Thymus (tissue), 11 donors: ENCODE results near the gene STEAP1B. TPM values are rescaled to one million over a fixed set of nuclear protein-coding genes. Genes with fewer than 3 reads are reported as not detected.

Source experiments
- DNase-seq, 9 donors: peaks; one replicate each; pipeline ENCODE4 v3.0.0-alpha.2; 2013; ENCODE audit warnings: low spot score in 9 of 9, low read depth in 6 of 9, missing footprints in 1 of 9
- H3K27ac ChIP-seq, 2 donors: one replicate each; pipeline ENCODE4 v1.5.1; 2013; ENCODE audit warnings: control low read depth in 1 of 2, low read depth in 1 of 2, low read length in 1 of 2, mild to moderate bottlenecking in 1 of 2, moderate library complexity in 1 of 2
- H3K27me3 ChIP-seq, 2 donors: one replicate each; pipeline ENCODE4 v1.5.1; 2013; ENCODE audit warnings: low read length in 1 of 2; ENCODE audit not compliant: control insufficient read depth in 2 of 2, insufficient read depth in 1 of 2
- H3K36me3 ChIP-seq, 2 donors: one replicate each; pipeline ENCODE4 v1.5.1; 2013; ENCODE audit warnings: low read length in 1 of 2, mild to moderate bottlenecking in 1 of 2, moderate library complexity in 1 of 2; ENCODE audit not compliant: control insufficient read depth in 2 of 2, insufficient read depth in 2 of 2
- H3K4me1 ChIP-seq, 2 donors: one replicate each; pipeline ENCODE4 v1.5.1; 2013; ENCODE audit warnings: low read length in 2 of 2; ENCODE audit not compliant: control insufficient read depth in 2 of 2, insufficient read depth in 2 of 2
- H3K4me3 ChIP-seq, 2 donors: one replicate each; pipeline ENCODE4 v1.5.1; 2013; ENCODE audit warnings: low read length in 2 of 2, control low read depth in 1 of 2, mild to moderate bottlenecking in 1 of 2
- H3K9me3 ChIP-seq, 2 donors: one replicate each; pipeline ENCODE4 v1.5.1; 2013; ENCODE audit warnings: low read length in 1 of 2, mild to moderate bottlenecking in 1 of 2; ENCODE audit not compliant: control insufficient read depth in 2 of 2, insufficient read depth in 1 of 2
- WGBS: extraction: QIAGEN DNeasy Blood & Tissue Kit; methylation state at CpG from one replicate; pipeline ENCODE4 v1.1.7; 2013; 5-methylcytosine and 5-hydroxymethylcytosine counted together
- polyA plus RNA-seq: library from polyadenylated mRNA; stranded (reverse); fragments of 200-250 nt; gene quantifications from one replicate; pipeline ENCODE4 v1.2.3, GENCODE V29; 2013
- total RNA-seq: library from RNA; stranded (reverse); fragments of 120-200 nt; gene quantifications from one replicate; pipeline ENCODE4 v1.2.4, GENCODE V29; 2013
- donor health status: healthy.

STEAP1B gene
- total and polyA plus RNA-seq, 2 donors, result 0.80 to 1.4 TPM

- H3K27me3 ChIP-seq, result no peaks in the 10 kb centered on the region
- H3K4me1 ChIP-seq, result peaks cover 3 to 18% of the 10 kb centered on the region in 2 donors
- no peak for DNase-seq
- H3K36me3 ChIP-seq, result no peaks in the 10 kb centered on the region
- no peak overlapping the region for H3K4me3 ChIP-seq
- H3K9me3 ChIP-seq, result peaks cover 0 to 4% of the 10 kb centered on the region in 2 donors
- WGBS, result 92% methylated on average over 3 of the region's 3 CpGs
- H3K27ac ChIP-seq, result no peak overlapping the region
These were observed 95.5 kb downstream of the STEAP1B start for GRCh38 chr7:22404421-22405023.

GRCh38 chr7:22403344-22403743 lies 96.6 kb downstream of the STEAP1B start:
- Histone ChIP-seq H3K36me3 (no peaks in the 10 kb centered on the region), H3K9me3 (peaks cover 0 to 4% of the 10 kb centered on the region in 2 donors), H3K27me3 (no peaks in the 10 kb centered on the region), H3K4me3 (no peak overlapping the region), H3K4me1 (peaks cover 3 to 18% of the 10 kb centered on the region in 2 donors), H3K27ac (no peak overlapping the region)
- WGBS, result 97% methylated on average over 2 of the region's 2 CpGs
- no peak for DNase-seq

- Histone ChIP-seq H3K9me3 (peaks cover 0 to 4% of the 10 kb centered on the region in 2 donors), H3K4me3 (no peak overlapping the region), H3K4me1 (peaks cover 3 to 18% of the 10 kb centered on the region in 2 donors), H3K27ac (no peak overlapping the region), H3K27me3 (no peaks in the 10 kb centered on the region), H3K36me3 (no peaks in the 10 kb centered on the region)
- peak in 6 of 9 donors; percentile 6 to 54 (median 16) for DNase-seq
- WGBS, result 47% methylated on average over 2 of the region's 2 CpGs
These were observed 97.7 kb downstream of the STEAP1B start for GRCh38 chr7:22402250-22402649.

GRCh38 chr7:22400936-22401553 lies 98.9 kb downstream of the STEAP1B start:
- Histone ChIP-seq H3K27me3 (no peaks in the 10 kb centered on the region), H3K9me3 (peaks cover 0 to 4% of the 10 kb centered on the region in 2 donors), H3K36me3 (no peaks in the 10 kb centered on the region), H3K4me1 (peaks cover 3 to 12% of the 10 kb centered on the region in 2 donors), H3K27ac (no peak overlapping the region), H3K4me3 (no peak overlapping the region)
- WGBS, result 96% methylated on average over 3 of the region's 3 CpGs
- no peak for DNase-seq

DNA sequence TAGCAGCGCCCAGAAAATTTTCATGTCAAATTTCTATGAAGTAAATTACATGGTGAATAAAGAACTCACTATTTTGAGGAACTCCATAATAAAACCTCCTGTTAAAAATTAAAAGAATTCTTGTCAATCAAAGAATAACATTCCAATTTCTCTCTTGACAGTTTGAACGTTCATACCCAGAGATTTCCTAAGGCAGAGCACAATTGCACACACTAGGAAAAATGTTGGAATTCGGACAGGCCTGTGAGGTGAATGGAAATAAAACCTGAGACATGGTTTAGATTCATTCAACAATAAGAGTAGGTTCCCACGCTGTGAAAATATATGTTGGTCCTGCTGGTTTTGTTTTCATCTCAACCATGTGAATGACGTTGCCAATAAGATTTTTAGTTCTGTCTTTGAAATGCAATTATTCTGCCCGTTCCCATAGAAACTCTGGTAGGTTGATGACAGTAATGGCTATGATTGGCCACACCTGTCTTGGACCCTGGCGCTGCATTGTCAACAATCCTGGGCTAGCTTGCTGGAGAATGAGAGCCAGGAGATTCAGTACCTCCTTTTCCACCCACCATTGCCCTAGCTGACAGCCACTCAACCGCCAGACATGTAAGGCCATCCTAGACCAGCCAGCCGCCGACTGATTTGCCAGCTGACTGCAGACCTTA lies 99.7 kb downstream of the STEAP1B start:
- Histone ChIP-seq H3K4me1 (peaks cover 3 to 12% of the 10 kb centered on the region in 2 donors), H3K9me3 (peaks cover 0 to 4% of the 10 kb centered on the region in 2 donors), H3K27ac (no peak overlapping the region), H3K36me3 (no peaks in the 10 kb centered on the region), H3K4me3 (no peak overlapping the region), H3K27me3 (no peaks in the 10 kb centered on the region)
- WGBS, result 92% methylated on average over 10 of the region's 10 CpGs
- no peak for DNase-seq

GRCh38 chr7:22399546-22399945 lies 100.4 kb downstream of the STEAP1B start:
- H3K27me3 ChIP-seq, result no peaks in the 10 kb centered on the region
- no peak overlapping the region for H3K27ac ChIP-seq
- H3K4me3 ChIP-seq, result no peak overlapping the region
- WGBS, result 95% methylated on average over 2 of the region's 2 CpGs
- no peak for DNase-seq
- H3K9me3 ChIP-seq, result peaks cover 0 to 4% of the 10 kb centered on the region in 2 donors
- H3K36me3 ChIP-seq, result no peaks in the 10 kb centered on the region
- H3K4me1 ChIP-seq, result peaks cover 3 to 12% of the 10 kb centered on the region in 2 donors

DNA sequence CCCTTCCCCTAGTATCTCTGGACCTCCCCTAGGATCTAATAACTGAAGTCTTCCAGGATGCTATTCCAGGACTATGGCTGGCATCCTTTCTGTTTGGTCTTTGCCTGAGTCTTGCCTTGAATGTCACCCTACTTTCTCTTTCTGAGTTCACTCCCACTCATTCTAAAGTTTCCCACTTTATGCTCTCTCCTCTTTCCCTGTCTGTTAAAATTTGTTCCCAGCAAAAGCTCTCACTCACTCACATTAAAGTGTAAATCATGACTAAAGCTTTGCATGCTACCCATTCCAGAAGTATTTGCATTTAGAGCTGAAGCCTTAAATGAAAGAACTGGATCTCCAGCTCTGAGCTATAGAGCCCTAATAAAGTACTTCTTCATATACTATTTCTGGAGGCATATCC lies 100.9 kb downstream of the STEAP1B start:
- Histone ChIP-seq H3K27ac (no peak overlapping the region), H3K36me3 (no peaks in the 10 kb centered on the region), H3K4me3 (no peak overlapping the region), H3K27me3 (no peaks in the 10 kb centered on the region), H3K4me1 (peaks cover 3 to 12% of the 10 kb centered on the region in 2 donors), H3K9me3 (peaks cover 0 to 4% of the 10 kb centered on the region in 2 donors)
- DNase-seq, result no peak

DNA sequence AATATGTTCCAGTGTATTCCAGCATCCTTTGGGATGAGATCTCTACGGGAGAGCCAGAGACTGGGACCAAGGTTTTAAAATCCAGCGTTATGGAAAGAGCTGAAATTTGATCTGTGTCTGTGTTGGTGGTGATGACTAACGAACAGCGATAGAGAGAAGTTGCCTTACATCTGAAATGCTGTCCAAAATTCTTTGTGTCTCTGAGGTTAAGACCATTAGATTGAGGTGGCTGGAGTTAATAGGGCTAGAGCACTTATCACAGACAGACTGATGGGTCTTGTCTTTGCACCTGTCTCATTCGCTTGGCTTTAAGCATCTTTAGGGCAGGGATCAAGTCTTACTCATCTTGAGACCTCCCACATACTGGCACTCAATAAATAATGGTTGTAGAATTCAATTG lies 102.0 kb downstream of the STEAP1B start:
- 83% methylated on average over 5 of the region's 5 CpGs for WGBS
- no peak overlapping the region for H3K4me3 ChIP-seq
- H3K9me3 ChIP-seq, result peaks cover 0 to 4% of the 10 kb centered on the region in 2 donors
- no peak for DNase-seq
- H3K36me3 ChIP-seq, result no peaks in the 10 kb centered on the region
- peaks cover 3 to 11% of the 10 kb centered on the region in 2 donors for H3K4me1 ChIP-seq
- no peaks in the 10 kb centered on the region for H3K27me3 ChIP-seq
- no peak overlapping the region for H3K27ac ChIP-seq

GRCh38 chr7:22395222-22395621 lies 104.8 kb downstream of the STEAP1B start:
- H3K4me3 ChIP-seq, result no peak overlapping the region
- H3K9me3 ChIP-seq, result no peaks in the 10 kb centered on the region
- no peaks in the 10 kb centered on the region for H3K4me1 ChIP-seq
- H3K27ac ChIP-seq, result no peak overlapping the region
- 80% methylated on average over 6 of the region's 6 CpGs for WGBS
- no peak for DNase-seq
- H3K36me3 ChIP-seq, result no peaks in the 10 kb centered on the region
- H3K27me3 ChIP-seq, result no peaks in the 10 kb centered on the region
